GM10266 (cell line): Measurements from ENCODE around the gene ACTR10.

Experiments used
- DNase-seq: peaks from one replicate; pipeline ENCODE4 v3.0.0; 2012; ENCODE audit errors: extremely low spot score
- TF ChIP-seq, protein P1 (sequence below): IDR thresholded peaks from 2 replicates; pipeline ENCODE4 v1.5.1; 2012; ENCODE audit warnings: mild to moderate bottlenecking, low read depth; ENCODE audit not compliant: control insufficient read depth, insufficient read depth; ENCODE audit errors: missing control alignments

ACTR10 gene

DNA sequence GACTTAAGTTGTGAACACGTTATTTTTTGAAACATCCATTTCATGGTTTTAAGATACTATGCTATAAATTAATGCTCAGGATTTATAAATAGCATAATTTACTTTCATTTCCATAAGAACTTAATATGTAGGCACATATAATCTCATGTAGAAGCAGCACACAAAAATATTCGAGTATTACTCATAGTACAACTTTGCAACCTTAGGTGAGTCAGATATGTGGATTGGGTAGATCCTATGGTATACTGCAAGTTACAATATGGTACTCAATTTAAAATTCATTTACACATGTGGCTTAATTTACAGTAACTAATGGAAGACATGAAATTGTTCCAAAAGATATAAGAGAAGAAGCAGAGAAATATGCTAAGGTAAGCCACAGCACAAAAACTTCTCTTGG is 70.7 kb downstream of the ACTR10 start:
- no peak for DNase-seq
- TF ChIP-seq, protein P1, sequence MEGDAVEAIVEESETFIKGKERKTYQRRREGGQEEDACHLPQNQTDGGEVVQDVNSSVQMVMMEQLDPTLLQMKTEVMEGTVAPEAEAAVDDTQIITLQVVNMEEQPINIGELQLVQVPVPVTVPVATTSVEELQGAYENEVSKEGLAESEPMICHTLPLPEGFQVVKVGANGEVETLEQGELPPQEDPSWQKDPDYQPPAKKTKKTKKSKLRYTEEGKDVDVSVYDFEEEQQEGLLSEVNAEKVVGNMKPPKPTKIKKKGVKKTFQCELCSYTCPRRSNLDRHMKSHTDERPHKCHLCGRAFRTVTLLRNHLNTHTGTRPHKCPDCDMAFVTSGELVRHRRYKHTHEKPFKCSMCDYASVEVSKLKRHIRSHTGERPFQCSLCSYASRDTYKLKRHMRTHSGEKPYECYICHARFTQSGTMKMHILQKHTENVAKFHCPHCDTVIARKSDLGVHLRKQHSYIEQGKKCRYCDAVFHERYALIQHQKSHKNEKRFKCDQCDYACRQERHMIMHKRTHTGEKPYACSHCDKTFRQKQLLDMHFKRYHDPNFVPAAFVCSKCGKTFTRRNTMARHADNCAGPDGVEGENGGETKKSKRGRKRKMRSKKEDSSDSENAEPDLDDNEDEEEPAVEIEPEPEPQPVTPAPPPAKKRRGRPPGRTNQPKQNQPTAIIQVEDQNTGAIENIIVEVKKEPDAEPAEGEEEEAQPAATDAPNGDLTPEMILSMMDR = no peak

DNA sequence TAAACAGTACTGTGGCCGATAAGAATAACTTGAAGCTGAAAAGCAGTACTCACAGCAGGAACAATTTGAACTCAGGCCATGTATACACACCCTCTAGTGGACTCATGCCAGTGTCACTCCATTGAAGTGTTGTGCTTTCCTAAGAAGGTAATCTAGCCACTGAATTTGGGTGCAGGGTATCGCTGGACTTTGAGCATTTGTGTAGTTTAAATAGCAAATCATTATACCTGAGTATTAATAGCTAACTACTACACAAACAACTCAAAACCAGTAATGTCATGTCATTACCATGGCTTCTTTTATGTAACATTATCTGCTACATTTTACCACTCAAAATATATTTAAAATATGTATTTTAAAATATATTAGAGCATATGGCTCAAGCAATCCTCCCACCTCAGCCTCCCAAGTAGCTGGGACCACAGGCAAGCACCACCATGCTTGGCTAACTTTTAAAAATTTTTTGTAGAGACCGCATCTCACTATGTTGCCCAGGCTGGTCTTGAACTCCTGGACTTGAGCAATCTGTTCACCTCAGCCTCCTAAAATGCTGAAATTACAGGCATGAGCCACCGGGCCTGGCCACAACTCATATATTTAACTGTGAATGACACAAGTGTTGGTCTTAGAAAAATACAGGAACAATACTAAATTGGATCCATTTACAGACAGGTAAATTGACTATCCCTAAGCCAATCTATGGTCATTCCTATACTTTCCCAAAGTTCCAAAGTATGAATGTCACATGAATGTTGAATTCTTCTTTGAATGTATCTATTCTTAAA is 72.8 kb downstream of the ACTR10 start:
- TF ChIP-seq, protein P1 = no peak
- no peak for DNase-seq

DNA sequence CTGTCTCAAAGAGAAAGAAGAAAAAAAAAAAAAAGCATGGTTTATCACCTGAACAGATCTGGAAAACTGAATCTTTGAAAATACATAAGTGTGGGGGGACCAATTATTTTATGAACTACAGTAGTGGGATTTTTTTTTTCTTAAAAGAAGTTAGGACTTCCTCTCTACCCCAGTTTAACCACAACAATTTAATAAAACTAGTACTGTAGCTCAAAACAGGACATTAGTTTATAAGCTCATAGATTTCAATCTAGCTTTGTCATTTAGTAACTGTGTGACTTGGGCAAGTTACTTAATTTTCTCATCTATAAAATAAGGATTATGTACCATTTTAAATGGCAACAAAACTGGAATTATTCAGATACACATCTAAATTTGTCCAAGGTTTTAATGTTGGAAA is 74.9 kb downstream of the ACTR10 start:
- DNase-seq = no peak
- TF ChIP-seq, protein P1 = no peak

DNA sequence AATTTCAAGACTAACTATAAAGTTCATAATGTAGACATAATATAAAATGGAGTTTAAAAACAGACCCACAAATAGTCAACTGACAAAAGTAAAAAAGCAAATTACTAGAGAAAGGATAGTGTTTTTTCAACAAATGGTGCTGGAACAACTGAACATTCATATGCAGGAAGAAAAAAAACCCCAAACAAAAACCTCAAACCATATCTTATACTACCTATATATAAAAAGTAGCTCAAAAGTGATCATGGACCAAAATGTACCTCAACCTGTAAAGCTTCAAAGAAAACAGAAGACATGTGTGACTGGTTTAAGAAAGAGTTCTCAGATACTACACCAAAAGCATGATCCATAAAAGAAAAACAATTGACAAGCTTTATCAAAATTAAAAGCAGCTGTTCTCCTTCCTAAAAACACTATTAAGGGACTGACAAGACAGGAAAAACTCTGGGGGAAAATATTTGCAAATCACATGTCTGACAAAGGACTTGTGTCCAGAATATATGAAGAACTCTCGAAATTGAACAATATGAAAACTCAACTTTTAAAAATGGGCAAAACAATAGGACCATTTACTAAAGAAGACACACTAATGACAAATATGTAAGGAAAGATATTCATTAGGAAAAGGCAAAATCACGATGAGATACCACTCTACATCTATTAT is 75.7 kb downstream of the ACTR10 start:
- no peak for DNase-seq
- TF ChIP-seq, protein P1 = no peak

DNA sequence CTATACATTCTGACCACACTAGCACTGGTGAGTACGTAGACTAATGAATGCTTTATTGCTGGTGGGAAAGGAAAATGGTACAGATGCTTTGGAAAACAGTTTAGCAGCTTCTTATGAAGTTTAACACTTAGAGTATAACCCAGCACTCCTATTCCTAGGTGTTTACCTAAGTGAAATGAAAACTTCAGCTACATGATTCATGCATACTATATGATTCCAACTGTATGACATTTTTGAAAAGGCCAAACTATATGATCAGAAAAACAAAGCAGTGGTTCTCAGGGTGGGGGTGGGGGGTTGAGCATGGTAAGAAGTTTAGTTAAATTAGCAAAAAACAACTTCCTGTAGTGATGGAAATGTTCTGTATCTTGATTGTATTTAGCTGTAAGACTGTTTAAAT is 76.3 kb downstream of the ACTR10 start:
- no peak for DNase-seq
- TF ChIP-seq, protein P1 = no peak

DNA sequence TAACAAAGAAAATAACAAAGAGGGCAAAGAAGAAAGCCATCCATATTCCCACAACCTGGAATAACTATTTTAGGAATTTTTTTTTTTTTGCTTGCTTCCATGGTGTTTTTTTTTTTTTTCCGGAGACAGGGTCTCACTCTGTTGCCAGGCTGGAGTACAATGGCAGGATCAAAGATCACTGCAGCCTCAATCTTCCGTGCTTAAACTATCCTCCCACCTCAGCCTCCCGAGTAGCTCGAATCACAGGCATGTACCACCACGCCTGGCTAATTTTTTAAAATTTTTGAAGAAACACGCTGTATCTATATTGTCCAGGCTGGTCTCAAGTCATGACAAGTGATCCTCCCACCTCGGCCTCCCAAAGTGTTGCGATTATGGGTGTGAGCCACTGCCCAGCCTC is 78.2 kb downstream of the ACTR10 start:
- no peak for DNase-seq
- TF ChIP-seq, protein P1 = no peak
